Measurements from ENCODE around the gene QRSL1. TPM values are rescaled to one million over a fixed set of nuclear protein-coding genes. Genes with fewer than 3 reads are reported as not detected.

Gene QRSL1
- total and polyA plus RNA-seq, 2 donors from 2014 or later: 12.5 to 18.0 TPM

GRCh38 chr6:106612671-106613416 lies 16.5 kb upstream of the QRSL1 start:
- Histone ChIP-seq H3K9ac (ENCODE audit: low read length in 3 of 3) (no peak overlapping the region), H3K9me3 (ENCODE audit: control insufficient read depth in 2 of 3, insufficient read depth in 1 of 3, low read length in 3 of 3) (no peaks in the 10 kb centered on the region), H3K27ac (ENCODE audit: low read depth in 2 of 2, low read length in 2 of 2) (no peak overlapping the region), H3K4me1 (ENCODE audit: control insufficient read depth in 2 of 3, insufficient read depth in 2 of 3, low read depth in 1 of 3, low read length in 3 of 3) (no peaks in the 10 kb centered on the region), H3K36me3 (ENCODE audit: control insufficient read depth in 2 of 3, insufficient read depth in 3 of 3, low read length in 3 of 3) (peaks cover 0 to 3% (median 0%) of the 10 kb centered on the region in 3 donors), H3K27me3 (ENCODE audit: control insufficient read depth, insufficient read depth, low read length) (no peaks in the 10 kb centered on the region), H3K4me3 (ENCODE audit: low read length in 3 of 3) (no peak overlapping the region)
- FAIRE-seq (no peak), DNase-seq (no peak)
- no peak for TF ChIP-seq CTCF (IDR thresholded peaks at IDR 0.05; ENCODE audit: borderline replicate concordance, extremely low read depth, insufficient read depth)
- intact Hi-C loops (cut with DNase I): no loop called here

- Histone ChIP-seq H3K9me3 (ENCODE audit: control insufficient read depth in 2 of 3, insufficient read depth in 1 of 3, low read length in 3 of 3) (no peaks in the 10 kb centered on the region), H3K27ac (ENCODE audit: low read depth in 2 of 2, low read length in 2 of 2) (no peak overlapping the region), H3K4me3 (ENCODE audit: low read length in 3 of 3) (no peak overlapping the region), H3K4me1 (ENCODE audit: control insufficient read depth in 2 of 3, insufficient read depth in 2 of 3, low read depth in 1 of 3, low read length in 3 of 3) (no peaks in the 10 kb centered on the region), H3K9ac (ENCODE audit: low read length in 3 of 3) (no peak overlapping the region), H3K36me3 (ENCODE audit: control insufficient read depth in 2 of 3, insufficient read depth in 3 of 3, low read length in 3 of 3) (peaks cover 0 to 3% (median 0%) of the 10 kb centered on the region in 3 donors), H3K27me3 (ENCODE audit: control insufficient read depth, insufficient read depth, low read length) (no peaks in the 10 kb centered on the region)
- no peak for TF ChIP-seq CTCF (IDR thresholded peaks at IDR 0.05; ENCODE audit: borderline replicate concordance, extremely low read depth, insufficient read depth)
- FAIRE-seq (no peak), DNase-seq (no peak)
- intact Hi-C loops (cut with DNase I): no loop called here
These were observed 15.8 kb upstream of the QRSL1 start for GRCh38 chr6:106613590-106613989.

GRCh38 chr6:106614166-106614565 lies 15.2 kb upstream of the QRSL1 start:
- Histone ChIP-seq H3K4me1 (ENCODE audit: control insufficient read depth in 2 of 3, insufficient read depth in 2 of 3, low read depth in 1 of 3, low read length in 3 of 3) (no peaks in the 10 kb centered on the region), H3K27ac (ENCODE audit: low read depth in 2 of 2, low read length in 2 of 2) (no peak overlapping the region), H3K9me3 (ENCODE audit: control insufficient read depth in 2 of 3, insufficient read depth in 1 of 3, low read length in 3 of 3) (no peaks in the 10 kb centered on the region), H3K36me3 (ENCODE audit: control insufficient read depth in 2 of 3, insufficient read depth in 3 of 3, low read length in 3 of 3) (peaks cover 0 to 3% (median 0%) of the 10 kb centered on the region in 3 donors), H3K4me3 (ENCODE audit: low read length in 3 of 3) (no peak overlapping the region), H3K9ac (ENCODE audit: low read length in 3 of 3) (no peak overlapping the region), H3K27me3 (ENCODE audit: control insufficient read depth, insufficient read depth, low read length) (no peaks in the 10 kb centered on the region)
- FAIRE-seq (no peak), DNase-seq (no peak)
- intact Hi-C loops (cut with DNase I): no loop called here
- no peak for TF ChIP-seq CTCF (IDR thresholded peaks at IDR 0.05; ENCODE audit: borderline replicate concordance, extremely low read depth, insufficient read depth)
